ENCODE results near the gene REEP2.
"Not testable (repeated sequence)": the region's sequence is repeated elsewhere in the genome, so short reads cannot be mapped to it uniquely, and the experiment has no call there.

The REEP2 gene, protein sequence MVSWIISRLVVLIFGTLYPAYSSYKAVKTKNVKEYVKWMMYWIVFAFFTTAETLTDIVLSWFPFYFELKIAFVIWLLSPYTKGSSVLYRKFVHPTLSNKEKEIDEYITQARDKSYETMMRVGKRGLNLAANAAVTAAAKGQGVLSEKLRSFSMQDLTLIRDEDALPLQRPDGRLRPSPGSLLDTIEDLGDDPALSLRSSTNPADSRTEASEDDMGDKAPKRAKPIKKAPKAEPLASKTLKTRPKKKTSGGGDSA

DNA sequence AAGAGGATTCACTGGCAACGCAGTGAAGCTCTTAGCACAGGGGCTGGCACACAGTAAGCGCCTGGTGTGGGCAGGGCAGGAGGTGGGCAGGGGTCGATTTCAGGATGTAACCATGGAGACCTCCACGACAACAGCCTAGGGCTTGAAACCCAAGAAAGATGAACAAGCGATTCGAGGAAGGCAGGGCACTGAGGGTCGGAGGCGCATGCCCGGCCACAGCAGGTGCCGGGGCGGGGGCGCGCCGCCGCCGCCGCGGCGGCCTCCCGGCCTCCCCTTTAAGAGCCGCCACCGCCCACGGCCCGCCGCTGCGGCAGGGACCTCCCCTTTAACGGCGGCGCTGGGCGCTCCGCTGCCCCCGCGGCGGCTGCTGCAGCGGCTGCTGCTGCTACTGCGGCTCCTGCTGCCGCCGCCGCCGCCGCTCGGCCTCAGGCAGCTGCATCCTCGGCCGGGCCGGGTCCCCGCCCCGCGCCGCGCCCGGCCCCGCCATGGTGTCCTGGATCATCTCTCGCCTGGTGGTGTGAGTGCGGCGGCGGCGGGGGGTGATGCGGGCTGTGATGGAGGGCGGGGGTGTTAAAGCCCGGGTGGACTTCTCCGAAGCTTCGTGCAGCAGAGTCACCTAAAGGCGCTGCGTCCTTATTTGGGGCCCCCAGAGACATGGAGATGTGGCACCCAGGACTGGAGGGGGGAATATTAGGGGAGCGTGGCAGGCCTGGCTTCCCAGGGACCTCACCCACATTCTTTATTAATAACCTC is at the start of gene REEP2:
REEP2 (plus strand) TSS at position 334 of the 753 bp plus-strand sequence; CDS start at position 486, 152 bp downstream.
- peak; percentile 32 for DNase-seq (ENCODE audit: low read depth)
- TF ChIP-seq, protein P1, sequence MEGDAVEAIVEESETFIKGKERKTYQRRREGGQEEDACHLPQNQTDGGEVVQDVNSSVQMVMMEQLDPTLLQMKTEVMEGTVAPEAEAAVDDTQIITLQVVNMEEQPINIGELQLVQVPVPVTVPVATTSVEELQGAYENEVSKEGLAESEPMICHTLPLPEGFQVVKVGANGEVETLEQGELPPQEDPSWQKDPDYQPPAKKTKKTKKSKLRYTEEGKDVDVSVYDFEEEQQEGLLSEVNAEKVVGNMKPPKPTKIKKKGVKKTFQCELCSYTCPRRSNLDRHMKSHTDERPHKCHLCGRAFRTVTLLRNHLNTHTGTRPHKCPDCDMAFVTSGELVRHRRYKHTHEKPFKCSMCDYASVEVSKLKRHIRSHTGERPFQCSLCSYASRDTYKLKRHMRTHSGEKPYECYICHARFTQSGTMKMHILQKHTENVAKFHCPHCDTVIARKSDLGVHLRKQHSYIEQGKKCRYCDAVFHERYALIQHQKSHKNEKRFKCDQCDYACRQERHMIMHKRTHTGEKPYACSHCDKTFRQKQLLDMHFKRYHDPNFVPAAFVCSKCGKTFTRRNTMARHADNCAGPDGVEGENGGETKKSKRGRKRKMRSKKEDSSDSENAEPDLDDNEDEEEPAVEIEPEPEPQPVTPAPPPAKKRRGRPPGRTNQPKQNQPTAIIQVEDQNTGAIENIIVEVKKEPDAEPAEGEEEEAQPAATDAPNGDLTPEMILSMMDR (conservative IDR thresholded peaks at IDR 0.05; ENCODE audit: control insufficient read depth, insufficient read depth, low read depth, low read length): no peak
- H3K4me3 ChIP-seq (ENCODE audit: control insufficient read depth, low read depth, low read length): peak within 1 kb of the TSS; percentile 52

DNA sequence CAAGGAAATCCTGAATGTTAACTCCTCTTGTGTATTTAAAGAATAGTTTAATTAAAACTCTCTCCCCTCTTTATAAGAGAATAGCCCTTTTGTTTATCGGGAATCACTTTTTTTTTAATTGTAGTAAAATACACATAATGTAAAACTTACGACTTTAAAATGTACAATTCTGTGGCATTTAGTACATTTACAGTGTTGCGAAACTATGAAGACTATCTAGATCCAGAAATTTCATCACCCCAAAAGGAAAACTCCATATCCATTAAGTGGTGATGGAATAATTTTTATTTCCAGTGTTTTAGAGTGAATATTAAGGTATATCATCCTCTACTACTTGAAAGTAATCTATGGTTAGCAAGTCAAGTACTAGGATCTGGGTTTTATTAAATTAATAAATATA is 49.5 kb upstream of the REEP2 start:
- TF ChIP-seq, protein P1 (conservative IDR thresholded peaks at IDR 0.05; ENCODE audit: control insufficient read depth, insufficient read depth, low read depth, low read length): no peak
- DNase-seq (ENCODE audit: low read depth): no peak
- H3K4me3 ChIP-seq (ENCODE audit: control insufficient read depth, low read depth, low read length): no peak overlapping the region

DNA sequence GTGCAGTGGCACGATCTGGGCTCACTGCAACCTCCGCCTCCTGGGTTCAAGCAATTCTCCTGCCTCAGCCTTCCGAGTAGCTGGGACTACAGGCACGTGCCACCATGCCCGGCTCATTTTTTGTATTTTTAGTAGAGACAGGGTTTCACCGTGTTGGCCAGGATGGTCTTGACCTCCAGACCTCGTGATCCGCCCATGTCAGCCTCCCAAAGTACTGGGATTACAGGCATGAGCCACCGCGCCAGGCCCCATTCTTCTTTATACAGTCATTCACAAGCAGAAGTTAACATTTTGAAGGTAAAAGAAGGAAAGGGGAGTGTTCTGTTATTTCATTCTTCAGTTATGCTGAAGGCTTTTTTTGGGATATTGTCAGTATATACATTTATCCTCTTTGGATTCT is 48.9 kb upstream of the REEP2 start:
- not testable (repeated sequence) for H3K4me3 ChIP-seq (ENCODE audit: control insufficient read depth, low read depth, low read length); DNase-seq (ENCODE audit: low read depth)

DNA sequence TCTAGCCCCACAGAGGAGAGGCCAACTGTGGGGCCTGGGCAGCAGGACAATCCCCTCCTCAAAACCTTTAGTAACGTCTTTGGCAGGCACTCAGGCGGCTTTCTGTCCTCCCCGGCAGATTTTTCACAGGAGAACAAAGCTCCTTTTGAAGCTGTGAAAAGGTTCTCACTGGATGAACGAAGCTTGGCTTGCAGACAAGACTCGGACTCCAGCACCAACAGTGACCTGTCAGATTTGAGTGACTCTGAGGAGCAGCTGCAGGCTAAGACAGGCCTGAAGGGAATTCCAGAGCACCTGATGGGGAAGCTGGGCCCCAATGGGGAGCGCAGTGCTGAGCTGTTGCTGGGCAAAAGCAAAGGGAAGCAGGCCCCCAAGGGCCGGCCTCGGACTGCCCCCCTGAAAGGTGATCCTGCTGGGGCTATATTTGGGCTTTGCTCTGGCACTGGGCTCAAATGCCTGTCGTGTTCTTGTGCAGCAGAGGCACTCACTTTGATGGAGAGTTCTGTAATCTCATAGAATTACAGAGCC is 46.9 kb upstream of the REEP2 start:
- TF ChIP-seq, protein P1 (conservative IDR thresholded peaks at IDR 0.05; ENCODE audit: control insufficient read depth, insufficient read depth, low read depth, low read length): no peak
- DNase-seq (ENCODE audit: low read depth): no peak
- H3K4me3 ChIP-seq (ENCODE audit: control insufficient read depth, low read depth, low read length): no peak overlapping the region

DNA sequence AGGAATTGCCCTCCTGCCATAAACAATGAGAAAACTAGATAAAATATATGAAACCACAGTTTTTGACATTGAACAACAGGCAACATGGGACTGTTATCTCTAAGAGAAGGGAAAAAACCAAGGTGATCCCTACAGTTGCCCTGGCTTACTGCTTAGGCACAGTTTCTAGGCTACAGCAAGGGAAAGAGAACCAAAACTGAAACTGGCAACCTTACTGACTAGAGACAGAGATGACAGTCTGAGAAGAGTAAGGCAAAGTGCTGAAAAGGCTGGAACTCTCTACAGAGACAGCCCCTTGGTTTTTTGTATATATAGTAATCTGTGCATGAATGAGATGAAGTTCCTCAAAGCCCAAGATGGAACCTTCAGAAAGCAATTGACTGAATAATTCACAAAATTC is 36.2 kb upstream of the REEP2 start:
- no peak overlapping the region for H3K4me3 ChIP-seq (ENCODE audit: control insufficient read depth, low read depth, low read length)
- TF ChIP-seq, protein P1 (conservative IDR thresholded peaks at IDR 0.05; ENCODE audit: control insufficient read depth, insufficient read depth, low read depth, low read length): no peak
- no peak for DNase-seq (ENCODE audit: low read depth)

DNA sequence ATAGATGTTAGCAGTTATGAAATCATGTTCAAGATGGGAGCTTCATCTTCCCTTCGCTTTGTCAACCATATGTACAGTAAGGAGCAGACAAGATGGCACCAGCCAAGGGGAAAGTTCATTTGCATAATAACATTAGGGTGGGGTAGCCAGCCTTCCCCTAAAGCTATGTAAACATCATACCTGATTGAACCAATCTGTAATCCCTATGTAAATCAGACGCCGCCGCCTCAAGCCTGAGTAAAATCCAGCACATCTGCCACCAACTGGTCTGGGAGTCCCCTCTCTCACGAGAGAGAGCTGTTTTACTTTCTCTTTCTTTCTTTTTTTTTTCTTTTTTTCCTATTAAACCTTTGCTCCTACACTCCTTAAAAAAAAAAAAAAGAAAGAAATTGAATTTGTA is 30.8 kb upstream of the REEP2 start:
- TF ChIP-seq, protein P1 (conservative IDR thresholded peaks at IDR 0.05; ENCODE audit: control insufficient read depth, insufficient read depth, low read depth, low read length): no peak
- H3K4me3 ChIP-seq (ENCODE audit: control insufficient read depth, low read depth, low read length): no peak overlapping the region
- DNase-seq (ENCODE audit: low read depth): no peak

DNA sequence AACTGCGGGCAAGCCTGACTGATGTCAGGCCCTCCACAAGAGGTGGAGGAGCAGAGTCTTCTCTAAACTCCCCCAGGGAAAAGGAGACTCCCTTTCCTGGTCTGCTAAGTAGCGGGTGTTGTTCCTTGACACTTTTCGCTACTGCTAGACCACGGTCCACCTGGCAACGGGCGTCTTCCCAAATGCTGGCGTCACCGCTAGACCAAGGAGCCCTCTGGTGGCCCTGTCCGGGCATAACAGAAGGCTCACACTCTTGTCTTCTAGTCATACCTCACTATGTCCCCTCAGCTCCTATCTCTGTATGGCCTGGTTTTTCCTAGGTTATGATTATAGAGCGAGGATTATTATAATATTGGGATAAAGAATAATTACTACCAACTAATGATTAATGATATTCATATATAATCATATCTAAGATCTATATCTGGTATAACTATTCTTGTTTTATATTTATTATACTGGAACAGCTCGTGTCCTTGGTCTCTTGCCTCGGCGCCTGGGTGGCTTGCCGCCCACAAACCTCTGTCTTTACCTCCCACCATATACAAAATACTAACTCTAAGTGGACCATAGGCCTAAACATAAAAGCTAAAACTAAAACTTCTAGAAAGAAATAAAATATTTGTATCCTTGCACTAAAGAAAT is 27.7 kb upstream of the REEP2 start:
- DNase-seq (ENCODE audit: low read depth): peak; percentile 52
- H3K4me3 ChIP-seq (ENCODE audit: control insufficient read depth, low read depth, low read length): not testable (repeated sequence)
- TF ChIP-seq, protein P1 (conservative IDR thresholded peaks at IDR 0.05; ENCODE audit: control insufficient read depth, insufficient read depth, low read depth, low read length): peak; percentile 52

Measured in fibroblast of mammary gland (primary cell).